SK-N-SH (cell line): ENCODE measurements around the gene PRLR. TPM values are rescaled to one million over a fixed set of nuclear protein-coding genes. Genes with fewer than 3 reads are reported as not detected.

Experiments used
- CTCF ChIA-PET: fragments of 300-600, 350-600 bp; formaldehyde crosslinking; extraction: SDS; loops from one replicate; lab custom pipeline; 2021; lab: Yijun Ruan, JAX
- POLR2A ChIA-PET: fragments of 350-600 bp; sonication (Branson Sonifier 250); formaldehyde crosslinking; extraction: SDS; loops from one replicate; lab custom pipeline; 2020; ENCODE audit warnings: antibody characterized with exemption, inconsistent platforms; lab: Yijun Ruan, JAX
- DNase-seq: peaks from one replicate; pipeline ENCODE4 v3.0.0; 2012
- H2AFZ ChIP-seq: fragments of 200-600 bp; sonication (generic); 2 replicates; pipeline ENCODE4 v1.8.1; 2016; ENCODE audit warnings: antibody characterized with exemption, mild to moderate bottlenecking, low read depth
- H3F3A ChIP-seq: fragments of 200-600 bp; sonication (generic); replicated peaks from 2 replicates; pipeline ENCODE3; 2016; ENCODE audit warnings: antibody characterized with exemption, mild to moderate bottlenecking; ENCODE audit not compliant: insufficient read depth
- H3K27ac ChIP-seq, 2 experiments: fragments of 200-500 bp in 1 of 2; fragments of 200-600 bp in 1 of 2; sonication (Bioruptor generic) in 1 of 2; sonication (generic), shearing (Covaris generic) in 1 of 2; 2 replicates each; pipeline versions ENCODE4 v1.5.1 to v1.6.1; 2014 to 2016; ENCODE audit warnings: low read depth in 2 of 2, inconsistent platforms in 1 of 2, low read length in 1 of 2, mild to moderate bottlenecking in 1 of 2, mixed read lengths in 1 of 2
- H3K27me3 ChIP-seq: fragments of 200-600 bp; sonication (generic), shearing (Covaris generic); 2 replicates; pipeline ENCODE4 v1.6.1; 2016; ENCODE audit warnings: mixed run types; ENCODE audit not compliant: insufficient read depth
- H3K36me3 ChIP-seq, 2 experiments: fragments of 200-500 bp in 1 of 2; fragments of 200-600 bp in 1 of 2; sonication (Bioruptor generic) in 1 of 2; sonication (generic) in 1 of 2; replicated peaks in 1 of 2; 2 replicates each; pipeline versions ENCODE3 to v1.5.1; 2014 to 2016; ENCODE audit warnings: low read length in 1 of 2, mild to moderate bottlenecking in 1 of 2; ENCODE audit not compliant: insufficient read depth in 2 of 2, control insufficient read depth in 1 of 2
- H3K4me1 ChIP-seq, 2 experiments: fragments of 200-500 bp in 1 of 2; fragments of 200-600 bp in 1 of 2; sonication (Bioruptor generic) in 1 of 2; sonication (generic), shearing (Covaris generic) in 1 of 2; 2 replicates each; pipeline versions ENCODE4 v1.5.1 to v1.6.1; 2014 to 2016; ENCODE audit warnings: low read depth in 1 of 2, low read length in 1 of 2, mixed run types in 1 of 2; ENCODE audit not compliant: insufficient read depth in 2 of 2, control insufficient read depth in 1 of 2
- H3K4me2 ChIP-seq: fragments of 200-600 bp; sonication (generic), shearing (Covaris generic); 2 replicates; pipeline ENCODE4 v1.6.1; 2017; ENCODE audit warnings: mixed run types
- H3K4me3 ChIP-seq, 2 experiments: fragments of 200-500 bp in 1 of 2; fragments of 200-600 bp in 1 of 2; sonication (Bioruptor generic) in 1 of 2; sonication (generic), shearing (Covaris generic) in 1 of 2; 2 replicates each; pipeline versions ENCODE4 v1.5.1 to v1.8.1; 2014 to 2016; ENCODE audit warnings: low read depth in 2 of 2, inconsistent platforms in 1 of 2, low read length in 1 of 2, mild to moderate bottlenecking in 1 of 2, mixed read lengths in 1 of 2, moderate library complexity in 1 of 2
- H3K79me2 ChIP-seq: fragments of 200-600 bp; sonication (generic); 2 replicates; pipeline ENCODE4 v1.8.1; 2017; ENCODE audit warnings: mild to moderate bottlenecking; ENCODE audit not compliant: insufficient read depth
- H3K9ac ChIP-seq: fragments of 200-600 bp; sonication (generic); 2 replicates; pipeline ENCODE4 v1.6.1; 2017; ENCODE audit warnings: mixed run types
- H3K9me2 ChIP-seq: fragments of 200-600 bp; sonication (generic); 2 replicates; pipeline ENCODE4 v1.6.1; 2017; ENCODE audit warnings: mixed run types
- H3K9me3 ChIP-seq: fragments of 200-600 bp; sonication (generic); 2 replicates; pipeline ENCODE4 v1.6.1; 2017; ENCODE audit warnings: mixed run types, mild to moderate bottlenecking, moderate library complexity
- H4K20me1 ChIP-seq: fragments of 200-600 bp; sonication (generic); 2 replicates; pipeline ENCODE4 v1.6.1; 2017; ENCODE audit warnings: mild to moderate bottlenecking, mixed run types; ENCODE audit not compliant: insufficient read depth
- ELF1 ChIP-seq: IDR thresholded peaks from 2 replicates; pipeline ENCODE4 v1.4.0; 2012
- EP300 ChIP-seq, 2 experiments: IDR thresholded peaks; 2 replicates each; pipeline versions ENCODE4 v1.4.0 to v1.6.1; 2012; ENCODE audit warnings: borderline replicate concordance in 1 of 2, low read depth in 1 of 2, low read length in 1 of 2
- EZH2phosphoT487 ChIP-seq: fragments of 200-600 bp; sonication (generic); IDR thresholded peaks from 2 replicates; pipeline ENCODE4 v1.6.1; 2017; ENCODE audit warnings: low read depth, mixed run types, mild to moderate bottlenecking, antibody characterized with exemption, moderate library complexity, borderline replicate concordance
- FOSL2 ChIP-seq: IDR thresholded peaks from 2 replicates; pipeline ENCODE4 v1.4.0; 2012; ENCODE audit warnings: low read depth, mild to moderate bottlenecking, moderate library complexity, borderline replicate concordance
- FOXM1 ChIP-seq: IDR thresholded peaks from 2 replicates; pipeline ENCODE4 v1.4.0; 2012; ENCODE audit warnings: low read depth, mild to moderate bottlenecking
- GABPA ChIP-seq: IDR thresholded peaks from 2 replicates; pipeline ENCODE4 v1.4.0; 2012; ENCODE audit warnings: low read depth, mild to moderate bottlenecking
- GATA2 ChIP-seq: sonication (generic); formaldehyde crosslinking; IDR thresholded peaks from 2 replicates; pipeline ENCODE4 v1.5.0; 2020; ENCODE audit warnings: mild to moderate bottlenecking, missing genetic modification reagents
- NRF1 ChIP-seq: IDR thresholded peaks from 2 replicates; pipeline ENCODE4 v1.6.1; 2012; ENCODE audit warnings: low read depth, mild to moderate bottlenecking, low read length
- RAD21 ChIP-seq: IDR thresholded peaks from 2 replicates; pipeline ENCODE4 v1.6.1; 2012; ENCODE audit warnings: mild to moderate bottlenecking, low read length
- RCOR1 ChIP-seq: fragments of 150-350 bp; IDR thresholded peaks from 2 replicates; pipeline ENCODE4 v1.6.1; 2017; ENCODE audit warnings: antibody characterized with exemption, low read length
- REST ChIP-seq: IDR thresholded peaks from 2 replicates; pipeline ENCODE4 v1.6.1; 2012; ENCODE audit warnings: mild to moderate bottlenecking, low read depth, low read length, moderate library complexity
- SIN3A ChIP-seq: IDR thresholded peaks from 2 replicates; pipeline ENCODE4 v1.6.1; 2012; ENCODE audit warnings: low read depth, mild to moderate bottlenecking, low read length, moderate library complexity, borderline replicate concordance
- SMC3 ChIP-seq: IDR thresholded peaks from 2 replicates; pipeline ENCODE4 v1.6.1; 2012; ENCODE audit warnings: low read depth, low read length, improper control_type of control experiment
- TEAD4 ChIP-seq: IDR thresholded peaks from 2 replicates; pipeline ENCODE4 v1.4.0; 2012; ENCODE audit warnings: mild to moderate bottlenecking, borderline replicate concordance; ENCODE audit not compliant: insufficient read depth
- polyA plus RNA-seq, 3 experiments: library from polyadenylated mRNA; depleted of rRNA; stranded (reverse); fragments of >200 nt; gene quantifications; 2 replicates each; pipeline ENCODE4 v1.2.3, GENCODE V29; 2012
- TF ChIP-seq, protein P1 (sequence below): fragments of 150-350 bp; IDR thresholded peaks from 2 replicates; pipeline ENCODE4 v1.6.1; 2016; ENCODE audit warnings: mild to moderate bottlenecking, low read depth, low read length
- TF ChIP-seq, protein P2 (sequence below): fragments of 200-600 bp; sonication (generic); IDR thresholded peaks from 2 replicates; pipeline ENCODE4 v1.6.1; 2017; ENCODE audit warnings: antibody characterized with exemption, mild to moderate bottlenecking, moderate library complexity

Gene PRLR
- polyA plus RNA-seq, 1 of the 3 experiments (the other 2 are of a cell fraction): 0.13 TPM

DNA sequence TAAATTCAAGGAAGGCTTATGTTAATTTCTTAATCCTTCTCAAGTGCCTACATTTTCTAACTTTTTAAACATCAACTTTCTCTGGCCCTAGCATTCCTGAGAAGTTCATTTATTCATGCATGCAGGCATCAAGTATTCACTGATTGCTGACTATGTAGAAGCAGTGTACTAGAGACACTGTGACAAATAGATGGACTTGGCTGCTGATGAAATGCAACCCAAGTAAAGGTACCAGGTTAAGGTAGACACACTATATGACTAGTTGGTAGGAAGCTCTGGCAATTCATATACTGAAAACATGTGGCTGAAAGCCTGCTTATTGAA is 66.6 kb downstream of the PRLR start:
- TF ChIP-seq FOXM1 (no peak), GATA2 (no peak), SMC3 (no peak), NRF1 (no peak), ELF1 (no peak), FOSL2 (no peak), GABPA (no peak), SIN3A (no peak), RAD21 (no peak), TEAD4 (no peak), EZH2phosphoT487 (no peak), EP300 (IDR thresholded peaks at IDR 0.05; ENCODE audit: borderline replicate concordance in 1 of 2, low read depth in 1 of 2, low read length in 1 of 2) (no peak), REST (no peak), RCOR1 (no peak)
- TF ChIP-seq, protein P1, sequence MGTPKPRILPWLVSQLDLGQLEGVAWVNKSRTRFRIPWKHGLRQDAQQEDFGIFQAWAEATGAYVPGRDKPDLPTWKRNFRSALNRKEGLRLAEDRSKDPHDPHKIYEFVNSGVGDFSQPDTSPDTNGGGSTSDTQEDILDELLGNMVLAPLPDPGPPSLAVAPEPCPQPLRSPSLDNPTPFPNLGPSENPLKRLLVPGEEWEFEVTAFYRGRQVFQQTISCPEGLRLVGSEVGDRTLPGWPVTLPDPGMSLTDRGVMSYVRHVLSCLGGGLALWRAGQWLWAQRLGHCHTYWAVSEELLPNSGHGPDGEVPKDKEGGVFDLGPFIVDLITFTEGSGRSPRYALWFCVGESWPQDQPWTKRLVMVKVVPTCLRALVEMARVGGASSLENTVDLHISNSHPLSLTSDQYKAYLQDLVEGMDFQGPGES: no peak
- TF ChIP-seq, protein P2, sequence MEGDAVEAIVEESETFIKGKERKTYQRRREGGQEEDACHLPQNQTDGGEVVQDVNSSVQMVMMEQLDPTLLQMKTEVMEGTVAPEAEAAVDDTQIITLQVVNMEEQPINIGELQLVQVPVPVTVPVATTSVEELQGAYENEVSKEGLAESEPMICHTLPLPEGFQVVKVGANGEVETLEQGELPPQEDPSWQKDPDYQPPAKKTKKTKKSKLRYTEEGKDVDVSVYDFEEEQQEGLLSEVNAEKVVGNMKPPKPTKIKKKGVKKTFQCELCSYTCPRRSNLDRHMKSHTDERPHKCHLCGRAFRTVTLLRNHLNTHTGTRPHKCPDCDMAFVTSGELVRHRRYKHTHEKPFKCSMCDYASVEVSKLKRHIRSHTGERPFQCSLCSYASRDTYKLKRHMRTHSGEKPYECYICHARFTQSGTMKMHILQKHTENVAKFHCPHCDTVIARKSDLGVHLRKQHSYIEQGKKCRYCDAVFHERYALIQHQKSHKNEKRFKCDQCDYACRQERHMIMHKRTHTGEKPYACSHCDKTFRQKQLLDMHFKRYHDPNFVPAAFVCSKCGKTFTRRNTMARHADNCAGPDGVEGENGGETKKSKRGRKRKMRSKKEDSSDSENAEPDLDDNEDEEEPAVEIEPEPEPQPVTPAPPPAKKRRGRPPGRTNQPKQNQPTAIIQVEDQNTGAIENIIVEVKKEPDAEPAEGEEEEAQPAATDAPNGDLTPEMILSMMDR: no peak
- H3K9me2 ChIP-seq: no peaks in the 10 kb centered on the region
- no peaks in the 10 kb centered on the region for H3K36me3 ChIP-seq
- H2AFZ ChIP-seq: no peak overlapping the region
- no peak overlapping the region for H3K4me2 ChIP-seq
- H3K9ac ChIP-seq: no peak overlapping the region
- POLR2A ChIA-PET: no interaction called here
- no peaks in the 10 kb centered on the region for H3F3A ChIP-seq
- no peaks in the 10 kb centered on the region for H4K20me1 ChIP-seq
- H3K79me2 ChIP-seq: no peaks in the 10 kb centered on the region
- H3K27ac ChIP-seq: no peak overlapping the region
- H3K4me3 ChIP-seq: no peak overlapping the region
- DNase-seq: no peak
- H3K27me3 ChIP-seq: no peaks in the 10 kb centered on the region
- 0 out of 2 replicates have a peak, but pooled peaks cover 6% of the 10 kb centered on the region for H3K9me3 ChIP-seq
- no peaks in the 10 kb centered on the region for H3K4me1 ChIP-seq
- CTCF ChIA-PET: interaction anchor here (0.9 kb wide), 1 partner anchor 14 kb away, joined by 3 read pairs; no protein-coding TSS in a partner anchor
